BJ (cell line): ENCODE data around the gene ITGA6. TPM values are rescaled to one million over a fixed set of nuclear protein-coding genes. Genes with fewer than 3 reads are reported as not detected.

Source experiments
- CTCF ChIA-PET: fragments of 350-600 bp; formaldehyde crosslinking; extraction: SDS; loops from one replicate; lab custom pipeline; 2021; ENCODE audit warnings: antibody characterized with exemption, inconsistent platforms; lab: Yijun Ruan, JAX
- POLR2A ChIA-PET: fragments of 300-600 bp; sonication (Branson Sonifier 250); formaldehyde crosslinking; extraction: SDS; loops from one replicate; lab custom pipeline; 2021; ENCODE audit warnings: antibody characterized with exemption; lab: Charles Lee
- DNase-seq: peaks from one replicate; pipeline ENCODE4 v3.0.0-alpha.2; 2011; ENCODE audit warnings: low read depth
- H3K27me3 ChIP-seq: 2 replicates; pipeline ENCODE4 v1.6.0; 2011; ENCODE audit warnings: low read length; ENCODE audit not compliant: control insufficient read depth, insufficient read depth
- H3K36me3 ChIP-seq: 2 replicates; pipeline ENCODE4 v1.5.1; 2011; ENCODE audit warnings: low read length; ENCODE audit not compliant: control insufficient read depth, insufficient read depth
- H3K4me3 ChIP-seq: 2 replicates; pipeline ENCODE4 v1.5.1; 2011; ENCODE audit warnings: low read depth, mild to moderate bottlenecking, control low read depth, low read length
- polyA plus RNA-seq: library from polyadenylated mRNA; depleted of rRNA; stranded (reverse); fragments of >200 nt; gene quantifications from 2 replicates; pipeline ENCODE4 v1.2.3, GENCODE V29; 2011
- TF ChIP-seq, protein P1 (sequence below): IDR thresholded peaks from 2 replicates; pipeline ENCODE4 v1.5.1; 2011; ENCODE audit warnings: low read depth, mild to moderate bottlenecking, control low read depth, inconsistent platforms, low read length, moderate library complexity; ENCODE audit not compliant: insufficient read depth

The ITGA6 gene
- polyA plus RNA-seq, 1 experiment = 2.9 TPM

DNA sequence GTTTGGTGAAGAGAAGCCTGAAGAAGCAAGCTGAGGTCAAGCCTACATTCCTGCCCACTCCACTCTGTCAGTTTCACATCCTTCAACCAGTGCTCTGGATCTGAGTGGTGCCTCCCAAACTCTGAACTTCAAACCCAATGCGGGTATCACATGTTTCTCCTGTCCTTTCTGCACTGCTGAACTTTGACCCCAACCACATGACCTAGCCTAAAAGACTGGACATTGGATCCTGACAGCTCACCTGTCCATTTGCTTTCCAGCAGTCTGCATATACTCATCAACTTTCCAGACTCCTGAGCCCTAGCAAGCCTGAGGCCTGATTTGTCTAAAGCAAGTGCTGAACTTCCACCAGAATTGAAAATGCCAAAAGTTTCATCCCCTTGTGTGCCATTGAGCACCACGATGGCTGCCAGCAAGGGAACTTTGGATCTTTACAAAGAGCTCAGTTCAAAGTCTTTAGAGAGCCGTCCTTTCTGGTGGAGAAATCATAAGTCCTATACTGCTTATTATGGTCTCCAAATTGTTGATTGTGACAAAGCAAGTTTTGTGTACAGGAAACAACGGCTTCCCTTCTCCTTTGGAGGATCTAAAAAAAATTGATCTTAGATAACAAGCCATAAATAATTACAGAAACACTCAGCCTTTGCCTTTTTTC lies 37.6 kb upstream of the ITGA6 start:
- ChIA-PET POLR2A (no interaction called here), CTCF (interaction anchor here (0.6 kb wide), 1 partner anchor 365 kb away, joined by 3 read pairs; no protein-coding TSS in a partner anchor)
- Histone ChIP-seq H3K4me3 (no peak overlapping the region), H3K36me3 (no peaks in the 10 kb centered on the region), H3K27me3 (no peaks in the 10 kb centered on the region)
- DNase-seq = no peak
- TF ChIP-seq, protein P1, sequence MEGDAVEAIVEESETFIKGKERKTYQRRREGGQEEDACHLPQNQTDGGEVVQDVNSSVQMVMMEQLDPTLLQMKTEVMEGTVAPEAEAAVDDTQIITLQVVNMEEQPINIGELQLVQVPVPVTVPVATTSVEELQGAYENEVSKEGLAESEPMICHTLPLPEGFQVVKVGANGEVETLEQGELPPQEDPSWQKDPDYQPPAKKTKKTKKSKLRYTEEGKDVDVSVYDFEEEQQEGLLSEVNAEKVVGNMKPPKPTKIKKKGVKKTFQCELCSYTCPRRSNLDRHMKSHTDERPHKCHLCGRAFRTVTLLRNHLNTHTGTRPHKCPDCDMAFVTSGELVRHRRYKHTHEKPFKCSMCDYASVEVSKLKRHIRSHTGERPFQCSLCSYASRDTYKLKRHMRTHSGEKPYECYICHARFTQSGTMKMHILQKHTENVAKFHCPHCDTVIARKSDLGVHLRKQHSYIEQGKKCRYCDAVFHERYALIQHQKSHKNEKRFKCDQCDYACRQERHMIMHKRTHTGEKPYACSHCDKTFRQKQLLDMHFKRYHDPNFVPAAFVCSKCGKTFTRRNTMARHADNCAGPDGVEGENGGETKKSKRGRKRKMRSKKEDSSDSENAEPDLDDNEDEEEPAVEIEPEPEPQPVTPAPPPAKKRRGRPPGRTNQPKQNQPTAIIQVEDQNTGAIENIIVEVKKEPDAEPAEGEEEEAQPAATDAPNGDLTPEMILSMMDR = no peak

DNA sequence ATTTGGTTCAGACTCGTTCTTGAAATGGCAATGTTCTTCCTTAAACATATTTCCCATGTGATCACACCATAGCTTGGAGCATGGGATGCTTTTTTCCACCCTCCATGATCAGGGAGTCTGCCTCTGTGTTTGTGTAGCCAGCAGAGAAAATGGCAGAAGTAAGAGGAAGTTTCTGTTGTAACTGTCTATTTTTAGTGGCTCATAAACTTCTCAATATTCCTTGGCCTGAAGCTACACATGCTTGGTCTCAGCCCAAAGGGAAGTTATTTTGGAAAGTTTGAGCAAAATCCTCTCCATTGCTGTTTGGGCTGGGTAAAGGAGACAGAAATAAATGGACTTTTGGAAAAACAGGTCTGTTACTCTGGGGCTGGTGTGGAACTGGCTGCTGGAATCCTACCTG lies 33.4 kb upstream of the ITGA6 start:
- POLR2A ChIA-PET = no interaction called here
- CTCF ChIA-PET = interaction anchor here (1.9 kb wide), 1 partner anchor 10 kb away, joined by 9 read pairs; no protein-coding TSS in a partner anchor
- Histone ChIP-seq H3K36me3 (no peaks in the 10 kb centered on the region), H3K4me3 (no peak overlapping the region), H3K27me3 (no peaks in the 10 kb centered on the region)
- TF ChIP-seq, protein P1 = no peak
- peak; percentile 16 for DNase-seq

DNA sequence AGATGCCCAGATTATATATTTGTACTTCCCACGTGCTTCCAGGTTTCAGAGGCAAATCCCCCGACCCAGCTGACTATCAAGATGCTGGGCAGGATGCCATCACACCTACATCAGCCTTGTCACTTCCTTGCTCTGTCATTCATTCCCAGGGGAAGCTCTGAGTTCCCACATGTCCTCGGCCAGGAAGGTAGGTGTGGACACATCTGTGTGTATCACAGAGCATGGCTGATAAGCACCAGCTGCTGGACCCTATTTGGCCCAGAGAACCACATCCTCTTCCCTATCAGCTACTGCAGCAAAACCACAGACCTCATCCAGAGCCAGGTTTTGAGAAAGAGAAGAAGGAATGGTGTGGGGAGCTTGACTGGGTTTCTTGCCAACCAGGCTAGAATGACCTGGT lies 31.9 kb upstream of the ITGA6 start:
- Histone ChIP-seq H3K4me3 (no peak overlapping the region), H3K27me3 (no peaks in the 10 kb centered on the region), H3K36me3 (no peaks in the 10 kb centered on the region)
- TF ChIP-seq, protein P1 = no peak
- CTCF ChIA-PET = no interaction called here
- POLR2A ChIA-PET = no interaction called here
- no peak for DNase-seq

DNA sequence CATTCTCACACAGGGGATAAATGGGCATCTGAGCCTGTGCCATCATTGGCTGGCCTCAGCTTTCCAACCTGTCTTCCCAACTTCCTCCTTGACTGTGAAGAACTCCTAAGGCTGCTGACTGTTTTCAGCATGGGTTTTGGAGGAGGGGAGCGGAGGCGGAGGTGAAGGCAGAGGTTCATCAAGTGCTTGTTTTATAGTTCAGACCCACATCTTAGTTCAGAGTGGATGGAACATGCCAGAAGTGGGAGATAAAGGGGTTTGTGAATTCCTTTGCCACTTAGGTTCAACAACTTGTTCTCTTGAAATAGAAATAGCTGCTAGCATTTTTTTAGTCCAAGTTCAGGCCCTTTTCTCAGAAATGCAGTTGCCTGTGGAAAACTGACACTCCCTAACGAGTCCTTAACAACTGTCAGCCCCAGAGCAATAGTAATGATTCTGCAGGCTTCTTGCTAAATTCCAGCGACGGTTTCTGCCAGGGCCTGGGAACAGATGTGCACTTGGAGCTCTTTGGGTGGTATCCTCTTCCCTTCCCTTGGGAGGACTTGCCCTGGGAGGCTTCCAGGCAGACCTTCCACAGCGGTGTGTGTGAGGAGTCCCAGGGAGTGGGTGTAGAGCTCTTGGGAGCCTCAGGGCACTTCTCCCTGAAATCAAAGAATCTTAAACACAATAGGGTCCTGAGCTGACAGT lies 30.1 kb upstream of the ITGA6 start:
- no peak overlapping the region for H3K4me3 ChIP-seq
- POLR2A ChIA-PET = no interaction called here
- no peaks in the 10 kb centered on the region for H3K36me3 ChIP-seq
- TF ChIP-seq, protein P1 = no peak
- no peaks in the 10 kb centered on the region for H3K27me3 ChIP-seq
- CTCF ChIA-PET = no interaction called here
- DNase-seq = peak; percentile 24

DNA sequence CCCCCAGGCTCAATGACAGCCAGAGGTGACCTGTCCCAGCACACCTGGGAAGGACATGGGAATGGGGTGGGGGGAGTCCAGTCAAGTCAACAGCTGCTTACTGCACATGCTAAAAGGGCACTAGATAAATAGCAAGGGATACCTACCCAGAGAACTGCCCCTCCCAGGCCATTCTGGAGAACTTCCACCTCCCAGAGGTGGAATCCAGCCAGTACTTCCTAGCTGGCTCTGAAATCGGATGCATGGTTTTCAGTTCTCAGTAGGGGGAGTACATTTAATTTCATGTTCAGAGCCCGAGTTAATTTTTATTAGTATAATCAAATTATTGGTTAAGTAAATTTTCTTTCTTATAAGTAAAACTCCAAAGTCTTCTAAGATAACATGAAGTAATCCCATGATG lies 28.9 kb upstream of the ITGA6 start:
- ChIA-PET POLR2A (no interaction called here), CTCF (interaction anchor here (0.7 to 1.1 kb wide), 2 partner anchors 17 to 120 kb away, joined by 3 read pairs; no protein-coding TSS in a partner anchor)
- no peak overlapping the region for H3K4me3 ChIP-seq
- H3K36me3 ChIP-seq = no peaks in the 10 kb centered on the region
- TF ChIP-seq, protein P1 = no peak
- no peak for DNase-seq
- H3K27me3 ChIP-seq = no peaks in the 10 kb centered on the region
